ENCODE results near the gene C21orf91.
"Not testable (repeated sequence)": the region's sequence is repeated elsewhere in the genome, so short reads cannot be mapped to it uniquely, and the experiment has no call there.

Gene C21orf91

GRCh38 chr21:17779496-17779895 lies 39.7 kb downstream of the C21orf91 start:
- DNase-seq, result no peak

- no peak for DNase-seq
These were observed 41.9 kb downstream of the C21orf91 start for GRCh38 chr21:17777072-17777765.

GRCh38 chr21:17775431-17776126 lies 43.6 kb downstream of the C21orf91 start:
- DNase-seq, result no peak

GRCh38 chr21:17775021-17775420 lies 44.1 kb downstream of the C21orf91 start:
- not testable (repeated sequence) for DNase-seq

- DNase-seq, result no peak
These were observed 49.7 kb downstream of the C21orf91 start for GRCh38 chr21:17769447-17769845.

- DNase-seq, result no peak
These were observed 50.2 kb downstream of the C21orf91 start for GRCh38 chr21:17768840-17769446.

- no peak for DNase-seq
These were observed 53.9 kb downstream of the C21orf91 start for GRCh38 chr21:17765207-17765606.

- DNase-seq, result no peak
These were observed 55.7 kb downstream of the C21orf91 start for GRCh38 chr21:17763288-17764037.

- DNase-seq, result no peak
These were observed 59.5 kb downstream of the C21orf91 start for GRCh38 chr21:17759511-17760178.

GRCh38 chr21:17758683-17759082 lies 60.5 kb downstream of the C21orf91 start:
- no peak for DNase-seq

- DNase-seq, result no peak
These were observed 61.5 kb downstream of the C21orf91 start for GRCh38 chr21:17757671-17758070.

GRCh38 chr21:17753736-17754135 lies 65.4 kb downstream of the C21orf91 start:
- DNase-seq, result no peak

- no peak for DNase-seq
These were observed 67.0 kb downstream of the C21orf91 start for GRCh38 chr21:17752171-17752570.

GRCh38 chr21:17746920-17747319 lies 72.2 kb downstream of the C21orf91 start:
- DNase-seq, result no peak

- DNase-seq, result no peak
These were observed 74.1 kb downstream of the C21orf91 start for GRCh38 chr21:17745086-17745485.

GRCh38 chr21:17742940-17743592 lies 76.1 kb downstream of the C21orf91 start:
- DNase-seq, result no peak

GRCh38 chr21:17742181-17742580 lies 77.0 kb downstream of the C21orf91 start:
- no peak for DNase-seq
